CD4-positive, alpha-beta T cell (primary cell): ENCODE results near the gene VAV2. TPM values are rescaled to one million over a fixed set of nuclear protein-coding genes. Genes with fewer than 3 reads are reported as not detected.

Experiments
- ATAC-seq: fragments of 200-7000 bp; cut with Tn5 transposase; one replicate; pipeline ENCODE4 v1.10.0; 2022; ENCODE audit warnings: mild to moderate bottlenecking; ENCODE audit not compliant: poor library complexity
- CTCF ChIA-PET: fragments of 350-600 bp; sonication (Branson Sonifier 250); formaldehyde crosslinking; loops from one replicate; lab custom pipeline; 2021; ENCODE audit warnings: antibody characterized with exemption, inconsistent platforms; lab: Charles Lee
- POLR2A ChIA-PET: fragments of 350-600 bp; sonication (Branson Sonifier 250); formaldehyde crosslinking; loops from one replicate; lab custom pipeline; 2021; ENCODE audit warnings: antibody characterized with exemption, inconsistent platforms; lab: Charles Lee
- DNase-seq, 14 experiments: peaks; one replicate each; pipeline ENCODE4 v3.0.0-alpha.2; 2013 to 2020; ENCODE audit warnings: mixed read lengths in 2 of 14
- H3K27ac ChIP-seq, 2 donors: one replicate each; pipeline versions ENCODE4 v1.5.1 to v1.7.0; 2013; ENCODE audit warnings: low read length in 2 of 2, low read depth in 1 of 2, mild to moderate bottlenecking in 1 of 2
- H3K27me3 ChIP-seq, 2 experiments: 1 replicate in 1 of 2; 2 replicates in 1 of 2; pipeline versions ENCODE4 v1.6.1 to v1.7.0; 2013; ENCODE audit warnings: low read length in 2 of 2, control low read depth in 1 of 2, mild to moderate bottlenecking in 1 of 2, moderate library complexity in 1 of 2; ENCODE audit not compliant: insufficient read depth in 2 of 2, control insufficient read depth in 1 of 2
- H3K36me3 ChIP-seq: one replicate; pipeline ENCODE4 v1.6.1; 2013; ENCODE audit warnings: low read length, control low read depth; ENCODE audit not compliant: insufficient read depth
- H3K4me1 ChIP-seq: one replicate; pipeline ENCODE4 v1.6.1; 2013; ENCODE audit warnings: low read length, control low read depth; ENCODE audit not compliant: insufficient read depth
- H3K4me3 ChIP-seq: one replicate; pipeline ENCODE4 v1.5.1; 2013; ENCODE audit warnings: mild to moderate bottlenecking, low read length, moderate library complexity
- H3K9me3 ChIP-seq, 2 experiments: 1 replicate in 1 of 2; 2 replicates in 1 of 2; pipeline versions ENCODE4 v1.6.1 to v1.7.0; 2013; ENCODE audit warnings: low read length in 2 of 2, mild to moderate bottlenecking in 2 of 2, control low read depth in 1 of 2, moderate library complexity in 1 of 2; ENCODE audit not compliant: control insufficient read depth in 1 of 2, insufficient read depth in 1 of 2
- H3K27ac Mint-ChIP-seq: one replicate; pipeline ENCODE4 v1.8.0; 2020; ENCODE audit warnings: mixed read lengths
- H3K27me3 Mint-ChIP-seq: one replicate; pipeline ENCODE4 v1.8.0; 2021; ENCODE audit warnings: mixed read lengths
- H3K36me3 Mint-ChIP-seq: one replicate; pipeline ENCODE4 v1.8.0; 2021; ENCODE audit warnings: low read depth, mixed read lengths
- H3K4me1 Mint-ChIP-seq: one replicate; pipeline ENCODE4 v1.8.0; 2021; ENCODE audit warnings: low read depth, mixed read lengths
- H3K4me3 Mint-ChIP-seq: one replicate; pipeline ENCODE4 v1.8.0; 2020; ENCODE audit warnings: mild to moderate bottlenecking, mixed read lengths
- H3K9me3 Mint-ChIP-seq: one replicate; pipeline ENCODE4 v1.8.0; 2020; ENCODE audit warnings: mixed read lengths
- intact Hi-C, 2 experiments: fragments of 100-400 bp; cut with DNase I in 1 of 2; cut with micrococcal nuclease in 1 of 2; formaldehyde crosslinking; loops; one replicate each; pipeline versions ENCODE4 v1.15.1 to v1.9.0; 2023 to 2025; cut with DNase I, micrococcal nuclease
- total RNA-seq, 174 experiments: library from RNA in 2 of 174; stranded (reverse) in 2 of 174; gene quantifications; one replicate each; pipeline ENCODE4 v1.2.3 and lab custom pipeline; 2021 to 2026
- TF ChIP-seq, protein P1 (sequence below): fragments of 200-600 bp; IDR thresholded peaks from one replicate; pipeline ENCODE4 v1.8.0; 2022; ENCODE audit warnings: antibody characterized with exemption, mild to moderate bottlenecking

The VAV2 gene
- total RNA-seq, 2 experiments from 2014 or later = 1.6 to 1.7 TPM

DNA sequence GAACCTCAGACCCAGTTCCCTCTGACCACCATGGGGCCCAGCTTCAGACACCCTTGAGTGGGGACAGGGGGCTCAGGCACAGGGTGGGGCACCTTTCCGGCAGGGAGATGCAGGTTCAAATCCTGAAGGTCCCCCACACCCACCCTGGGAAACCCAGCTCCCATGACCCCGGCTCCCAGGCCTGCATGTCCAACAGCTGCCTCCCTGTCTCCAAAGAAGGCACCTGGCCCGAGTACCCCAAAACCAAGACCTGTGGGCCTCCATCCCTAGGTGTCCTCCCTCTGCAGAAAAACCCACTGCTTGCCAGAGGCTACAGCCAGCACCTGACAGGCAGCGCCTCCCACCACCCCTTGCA, 38.5 kb downstream of the VAV2 start:
- Mint-ChIP-seq H3K4me3 (no peak overlapping the region), H3K36me3 (no peaks in the 10 kb centered on the region), H3K9me3 (no peaks in the 10 kb centered on the region), H3K27me3 (no peaks in the 10 kb centered on the region), H3K4me1 (peaks cover 27% of the 10 kb centered on the region), H3K27ac (no peak overlapping the region)
- Histone ChIP-seq H3K27me3 (no peaks in the 10 kb centered on the region), H3K9me3 (no peaks in the 10 kb centered on the region), H3K4me1 (peaks cover 22% of the 10 kb centered on the region), H3K36me3 (no peaks in the 10 kb centered on the region), H3K27ac (no peak overlapping the region), H3K4me3 (no peak overlapping the region)
- TF ChIP-seq, protein P1, sequence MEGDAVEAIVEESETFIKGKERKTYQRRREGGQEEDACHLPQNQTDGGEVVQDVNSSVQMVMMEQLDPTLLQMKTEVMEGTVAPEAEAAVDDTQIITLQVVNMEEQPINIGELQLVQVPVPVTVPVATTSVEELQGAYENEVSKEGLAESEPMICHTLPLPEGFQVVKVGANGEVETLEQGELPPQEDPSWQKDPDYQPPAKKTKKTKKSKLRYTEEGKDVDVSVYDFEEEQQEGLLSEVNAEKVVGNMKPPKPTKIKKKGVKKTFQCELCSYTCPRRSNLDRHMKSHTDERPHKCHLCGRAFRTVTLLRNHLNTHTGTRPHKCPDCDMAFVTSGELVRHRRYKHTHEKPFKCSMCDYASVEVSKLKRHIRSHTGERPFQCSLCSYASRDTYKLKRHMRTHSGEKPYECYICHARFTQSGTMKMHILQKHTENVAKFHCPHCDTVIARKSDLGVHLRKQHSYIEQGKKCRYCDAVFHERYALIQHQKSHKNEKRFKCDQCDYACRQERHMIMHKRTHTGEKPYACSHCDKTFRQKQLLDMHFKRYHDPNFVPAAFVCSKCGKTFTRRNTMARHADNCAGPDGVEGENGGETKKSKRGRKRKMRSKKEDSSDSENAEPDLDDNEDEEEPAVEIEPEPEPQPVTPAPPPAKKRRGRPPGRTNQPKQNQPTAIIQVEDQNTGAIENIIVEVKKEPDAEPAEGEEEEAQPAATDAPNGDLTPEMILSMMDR = no peak
- ChIA-PET CTCF (no interaction called here), POLR2A (interaction anchor here (0.9 kb wide), 1 partner anchor 40 kb away, joined by 3 read pairs; no protein-coding TSS in a partner anchor)
- DNase-seq (no peak), ATAC-seq (no peak)
- intact Hi-C loops = no loop called here

DNA sequence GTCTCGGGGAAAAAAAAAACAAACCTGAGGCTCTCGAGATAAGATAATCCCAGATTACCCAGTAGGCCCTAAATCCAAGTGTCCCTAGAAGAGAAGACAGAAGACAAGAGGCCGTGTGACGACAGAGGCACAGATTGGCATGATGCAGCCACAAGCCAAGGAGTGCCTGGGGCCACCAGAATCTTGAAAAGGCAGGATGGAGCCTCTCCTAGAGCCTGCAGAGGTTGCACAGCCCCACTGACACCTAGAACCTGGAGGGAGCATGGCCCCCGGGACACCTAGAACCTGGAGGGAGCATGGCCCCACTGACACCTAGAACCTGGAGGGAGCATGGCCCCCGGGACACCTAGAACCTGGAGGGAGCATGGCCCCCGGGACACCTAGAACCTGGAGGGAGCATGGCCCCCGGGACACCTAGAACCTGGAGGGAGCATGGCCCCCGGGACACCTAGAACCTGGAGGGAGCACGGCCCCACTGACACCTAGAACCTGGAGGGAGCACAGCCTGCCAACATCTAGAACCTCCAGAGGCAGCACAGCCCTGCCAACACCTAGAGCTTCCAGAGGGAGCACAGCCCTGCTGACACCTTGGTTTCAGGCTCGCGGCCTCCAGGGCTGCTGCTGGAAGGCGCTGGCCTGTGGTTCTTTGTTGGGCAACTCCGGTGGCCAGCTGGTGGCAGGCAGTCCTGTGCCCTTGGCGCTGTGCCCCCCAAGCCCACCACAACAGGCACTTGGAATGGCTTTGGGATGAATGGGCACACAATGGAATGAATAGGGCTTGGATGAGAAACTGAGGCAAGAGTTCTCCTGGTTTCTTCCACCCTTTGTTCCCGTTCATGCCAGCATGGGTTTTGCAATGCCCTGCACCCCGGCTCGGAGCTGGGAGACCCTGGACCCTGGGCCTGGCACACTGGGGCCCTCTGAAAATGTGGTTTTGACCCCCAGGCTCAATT, 39.2 kb downstream of the VAV2 start:
- intact Hi-C loops = no loop called here
- Histone ChIP-seq H3K27ac (no peak overlapping the region), H3K9me3 (no peaks in the 10 kb centered on the region), H3K27me3 (no peaks in the 10 kb centered on the region), H3K36me3 (no peaks in the 10 kb centered on the region), H3K4me3 (no peak overlapping the region), H3K4me1 (peaks cover 22% of the 10 kb centered on the region)
- H3K27ac Mint-ChIP-seq = no peak overlapping the region
- H3K4me3 Mint-ChIP-seq = no peak overlapping the region
- ChIA-PET CTCF (no interaction called here), POLR2A (interaction anchor here (0.9 kb wide), 1 partner anchor 41 kb away, joined by 3 read pairs; no protein-coding TSS in a partner anchor)
- H3K36me3 Mint-ChIP-seq = no peaks in the 10 kb centered on the region
- H3K9me3 Mint-ChIP-seq = no peaks in the 10 kb centered on the region
- TF ChIP-seq, protein P1 = no peak
- ATAC-seq = no peak
- peaks cover 27% of the 10 kb centered on the region for H3K4me1 Mint-ChIP-seq
- no peak for DNase-seq
- no peaks in the 10 kb centered on the region for H3K27me3 Mint-ChIP-seq

DNA sequence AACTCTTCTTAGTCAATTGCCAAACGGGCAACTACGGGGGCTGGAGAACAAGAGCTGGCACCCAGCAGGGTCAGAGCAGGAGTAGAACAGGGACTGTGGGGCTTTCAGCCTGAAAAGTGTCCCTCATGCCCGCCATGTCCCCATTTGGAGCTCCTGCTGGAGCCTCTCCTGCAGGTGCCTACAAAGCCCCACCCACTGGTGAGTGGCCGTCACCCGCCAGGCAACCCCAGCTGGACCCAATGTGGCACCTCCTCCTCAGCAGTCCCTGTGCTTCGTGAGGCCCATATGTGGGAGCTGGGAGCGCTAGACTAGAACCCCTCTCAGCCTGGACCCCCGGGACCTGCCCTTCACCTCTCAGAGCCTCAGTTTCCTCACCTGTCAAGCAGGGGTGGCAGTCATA, 40.9 kb downstream of the VAV2 start:
- CTCF ChIA-PET = no interaction called here
- POLR2A ChIA-PET = no interaction called here
- Histone ChIP-seq H3K27ac (no peak overlapping the region), H3K27me3 (no peaks in the 10 kb centered on the region), H3K36me3 (no peaks in the 10 kb centered on the region), H3K4me3 (no peak overlapping the region), H3K4me1 (peaks cover 22% of the 10 kb centered on the region), H3K9me3 (no peaks in the 10 kb centered on the region)
- ATAC-seq (no peak), DNase-seq (no peak)
- H3K9me3 Mint-ChIP-seq = no peaks in the 10 kb centered on the region
- H3K4me1 Mint-ChIP-seq = peaks cover 16% of the 10 kb centered on the region
- TF ChIP-seq, protein P1 = no peak
- H3K27me3 Mint-ChIP-seq = no peaks in the 10 kb centered on the region
- intact Hi-C loops = no loop called here
- H3K36me3 Mint-ChIP-seq = no peaks in the 10 kb centered on the region
- no peak overlapping the region for H3K27ac Mint-ChIP-seq
- H3K4me3 Mint-ChIP-seq = no peak overlapping the region
